Measurements from ENCODE around the gene MED13.
"Not testable (repeated sequence)": the region's sequence is repeated elsewhere in the genome, so short reads cannot be mapped to it uniquely, and the experiment has no call there.

Gene MED13

DNA sequence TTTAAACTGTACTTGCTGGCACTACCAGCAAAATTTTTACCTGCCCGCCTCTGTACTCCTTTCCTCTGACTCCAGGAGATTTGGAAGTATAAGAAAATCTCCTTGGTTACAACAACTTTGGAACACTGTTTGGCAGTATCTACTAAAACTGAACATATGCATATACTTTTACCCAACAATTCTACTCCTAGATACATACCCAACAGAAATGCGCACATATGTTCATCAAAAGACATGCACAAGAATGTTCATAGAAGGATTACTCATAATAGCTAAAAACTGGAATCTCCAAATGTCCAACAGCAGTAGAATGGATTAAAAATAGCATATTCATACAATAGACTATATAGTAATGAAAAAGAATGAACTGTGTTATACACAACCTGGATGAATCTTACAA lies 21.7 kb upstream of the MED13 start:
- DNase-seq (ENCODE audit: low read depth, low spot score) = no peak

DNA sequence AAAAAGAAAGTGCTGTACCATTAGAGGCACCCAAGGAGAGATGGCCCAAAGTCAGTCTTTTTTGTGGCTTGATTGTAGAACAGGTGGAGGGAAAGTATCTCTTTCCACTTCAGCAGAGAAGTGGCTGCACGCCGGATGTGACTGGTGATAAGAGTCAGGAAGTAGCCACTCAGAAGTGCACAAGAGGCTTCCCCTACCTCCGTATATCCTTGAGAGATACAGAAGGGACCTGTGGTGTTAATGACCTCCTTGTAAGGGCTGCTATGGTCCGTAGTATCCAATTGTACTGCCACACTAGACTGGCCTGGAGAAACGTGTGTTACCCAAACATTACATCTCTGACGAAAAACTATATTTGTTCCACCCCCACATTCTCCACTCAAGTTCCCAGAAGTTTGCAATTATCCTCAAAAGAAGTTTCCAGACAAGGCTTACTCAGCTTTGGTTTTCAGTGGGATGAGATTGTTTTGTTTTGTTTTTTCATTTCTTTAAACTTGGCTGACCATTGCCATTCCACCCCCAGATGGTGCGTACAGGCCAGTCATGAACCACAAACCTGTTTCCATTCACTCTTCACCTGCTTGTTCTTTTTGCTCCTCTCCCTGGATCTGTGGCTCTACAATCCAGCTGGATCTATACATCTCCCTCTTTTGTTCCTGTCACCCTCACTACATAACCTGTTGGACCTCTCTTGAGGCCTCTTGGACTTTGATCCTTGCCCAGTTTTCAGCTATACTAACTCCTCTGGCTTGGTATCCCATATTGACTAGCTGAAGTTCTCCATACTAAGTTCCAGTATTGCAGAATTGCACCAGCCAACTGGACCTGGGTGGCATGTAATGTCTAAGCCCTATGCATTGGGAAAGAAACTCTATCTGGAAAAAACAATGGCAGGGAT lies 20.7 kb upstream of the MED13 start:
- DNase-seq (ENCODE audit: low read depth, low spot score) = no peak

DNA sequence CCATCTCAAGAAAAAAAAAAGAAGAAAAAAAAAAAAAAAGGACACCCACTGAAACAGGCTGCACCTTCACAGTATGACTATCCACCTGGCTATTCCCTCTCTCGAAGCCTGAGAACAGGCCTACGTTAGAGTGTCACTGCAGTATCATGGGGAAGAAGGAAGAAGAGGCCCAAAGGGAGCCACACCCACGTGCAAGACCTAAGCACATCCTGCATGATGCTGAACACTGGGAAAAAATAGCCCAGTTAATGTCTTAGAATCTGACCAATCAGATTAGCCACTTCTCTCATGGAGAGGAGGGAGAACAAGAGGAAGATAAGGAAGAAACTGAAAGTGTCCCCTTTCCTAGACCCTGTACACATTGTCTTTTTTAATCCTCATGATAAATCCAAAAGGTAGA lies 19.5 kb upstream of the MED13 start:
- no peak for DNase-seq (ENCODE audit: low read depth, low spot score)

DNA sequence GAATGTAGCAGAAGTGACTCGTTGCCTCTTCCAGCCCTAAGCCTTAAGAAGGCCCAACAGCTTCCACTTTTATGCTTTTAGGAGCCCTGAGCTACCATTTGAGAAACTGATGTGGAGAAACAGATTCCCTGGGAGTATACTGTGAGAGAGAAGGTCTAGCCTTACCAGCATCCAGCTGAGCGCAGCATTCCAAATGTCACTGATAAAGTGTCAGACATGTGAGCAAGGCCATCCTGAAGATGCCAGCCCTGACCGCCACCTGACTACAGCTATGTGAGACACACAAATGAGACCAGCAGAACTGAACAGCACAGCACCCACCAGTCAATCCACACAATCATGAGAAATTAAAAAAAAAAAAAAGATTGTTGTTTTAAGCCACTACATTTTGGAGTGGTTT lies 18.6 kb upstream of the MED13 start:
- no peak for DNase-seq (ENCODE audit: low read depth, low spot score)

DNA sequence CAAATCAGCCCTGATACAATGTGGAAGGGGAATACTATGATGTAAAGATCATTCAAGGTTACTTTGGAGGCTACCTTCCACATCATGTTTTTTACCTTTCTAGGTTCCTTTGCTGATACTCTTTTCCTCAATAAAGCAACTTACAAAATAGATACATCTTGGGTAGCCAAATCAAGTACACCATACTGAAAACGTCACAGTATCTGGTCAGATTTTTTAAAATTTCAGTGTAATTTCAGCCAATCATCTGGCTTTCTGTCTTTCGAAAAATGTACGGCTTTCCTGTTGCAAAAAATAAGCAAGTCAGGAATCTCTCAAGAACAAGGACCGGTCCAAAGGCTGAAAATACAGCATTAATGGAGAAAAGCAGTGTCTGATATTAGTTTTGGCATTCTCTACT lies 15.6 kb upstream of the MED13 start:
- no peak for DNase-seq (ENCODE audit: low read depth, low spot score)

DNA sequence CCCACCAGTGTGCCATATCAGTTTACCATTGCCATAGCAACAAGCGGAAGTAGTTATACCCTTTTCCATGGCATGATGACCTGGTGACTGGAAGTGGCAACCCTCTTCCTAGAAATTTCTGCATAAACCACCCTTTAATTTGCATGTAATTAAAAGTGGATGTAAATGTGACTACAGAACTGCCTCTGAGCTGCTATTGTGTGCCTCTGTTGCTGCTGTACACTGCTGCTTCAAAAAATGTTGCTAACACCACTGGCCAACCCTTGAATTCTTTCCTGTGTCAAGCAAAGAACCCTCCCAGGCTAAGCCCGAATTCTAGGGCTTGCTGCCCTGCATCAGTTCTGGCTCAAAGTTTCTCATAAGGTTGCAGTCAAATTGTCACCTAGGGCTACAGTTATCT lies 12.9 kb upstream of the MED13 start:
- DNase-seq (ENCODE audit: low read depth, low spot score) = no peak

DNA sequence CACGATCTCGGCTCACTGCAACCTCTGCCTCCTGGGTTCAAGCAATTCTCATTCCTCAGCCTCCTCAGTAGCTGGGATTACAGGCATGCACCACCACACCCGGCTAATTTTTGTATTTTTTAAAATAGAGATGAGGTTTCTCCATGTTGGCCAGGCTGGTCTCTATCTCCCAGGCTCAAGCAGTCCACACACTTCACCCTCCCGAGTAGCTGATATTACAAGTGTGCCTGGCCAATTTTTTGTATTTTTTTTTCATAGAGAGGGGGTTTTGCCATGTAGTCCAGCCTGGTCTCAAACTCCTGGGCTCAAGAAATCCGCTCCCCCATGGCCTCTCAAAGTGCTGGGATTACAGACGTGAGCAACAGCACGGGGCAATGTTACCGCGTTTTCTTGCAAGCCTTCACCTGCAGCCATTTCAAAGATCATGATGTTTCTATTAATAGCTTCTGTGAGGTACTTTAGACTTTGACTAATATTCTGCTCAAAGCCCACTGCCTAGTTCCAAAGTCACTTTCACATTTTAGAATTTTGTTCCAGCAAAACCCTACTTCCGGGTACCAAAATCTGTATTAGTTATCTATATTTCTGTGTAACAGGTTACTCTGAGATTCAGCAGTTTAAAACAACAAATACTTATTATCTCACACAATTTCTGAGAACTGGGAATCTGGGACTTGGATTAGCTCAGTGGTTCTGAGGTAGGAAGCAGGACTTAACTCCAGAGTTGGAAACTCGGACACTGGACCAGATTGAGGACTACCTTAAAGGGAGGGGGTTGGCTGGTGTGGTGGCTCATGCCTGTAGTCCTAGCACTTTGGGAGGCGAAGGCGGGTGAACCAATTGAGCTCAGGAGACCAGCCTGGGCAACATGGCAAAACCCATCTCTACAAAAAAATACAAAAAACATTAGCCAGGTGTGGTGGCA lies 12.0 kb upstream of the MED13 start:
- DNase-seq (ENCODE audit: low read depth, low spot score) = no peak

DNA sequence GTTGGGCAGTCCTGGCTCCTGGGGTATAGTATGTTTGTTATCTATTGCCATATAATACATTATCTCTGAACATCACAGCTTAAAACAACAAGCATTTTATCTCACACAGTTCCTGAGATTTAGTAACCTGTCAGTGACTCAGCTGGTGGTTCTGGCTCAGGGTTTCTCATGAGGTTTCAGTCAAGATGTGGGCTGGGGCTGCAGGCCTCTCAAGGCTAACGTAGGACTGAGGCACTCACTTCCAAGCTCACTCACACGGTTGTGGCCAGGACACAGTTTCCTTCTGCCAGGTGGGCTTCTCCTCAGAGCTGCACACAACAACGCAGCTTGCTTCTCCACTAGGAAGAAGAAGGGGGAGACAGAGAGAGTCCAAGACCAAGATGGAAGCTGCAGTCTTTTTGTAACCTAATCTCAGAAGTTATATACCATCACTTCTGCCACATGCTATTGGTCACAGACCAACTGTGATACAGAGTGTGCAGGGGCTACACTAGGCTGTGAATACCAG lies 10.3 kb upstream of the MED13 start:
- DNase-seq (ENCODE audit: low read depth, low spot score) = no peak

DNA sequence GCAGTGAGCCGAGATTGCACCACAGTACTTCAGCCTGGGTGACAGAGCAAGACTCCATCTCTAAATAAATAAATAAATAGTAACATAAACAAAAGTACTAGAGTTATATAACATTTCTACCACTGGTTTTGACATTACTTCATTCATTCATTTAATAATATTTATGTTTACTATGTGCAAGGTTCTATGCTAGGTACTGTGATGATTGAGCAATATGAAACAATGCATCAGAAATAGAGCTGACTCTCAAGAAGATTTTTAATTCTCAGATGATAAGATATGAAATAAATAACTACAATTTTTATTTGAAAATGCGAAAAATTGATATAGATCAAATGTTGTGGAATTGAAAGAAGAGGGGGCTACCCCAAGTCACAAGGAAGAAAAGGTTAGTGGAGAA lies 8.9 kb upstream of the MED13 start:
- DNase-seq (ENCODE audit: low read depth, low spot score) = no peak

DNA sequence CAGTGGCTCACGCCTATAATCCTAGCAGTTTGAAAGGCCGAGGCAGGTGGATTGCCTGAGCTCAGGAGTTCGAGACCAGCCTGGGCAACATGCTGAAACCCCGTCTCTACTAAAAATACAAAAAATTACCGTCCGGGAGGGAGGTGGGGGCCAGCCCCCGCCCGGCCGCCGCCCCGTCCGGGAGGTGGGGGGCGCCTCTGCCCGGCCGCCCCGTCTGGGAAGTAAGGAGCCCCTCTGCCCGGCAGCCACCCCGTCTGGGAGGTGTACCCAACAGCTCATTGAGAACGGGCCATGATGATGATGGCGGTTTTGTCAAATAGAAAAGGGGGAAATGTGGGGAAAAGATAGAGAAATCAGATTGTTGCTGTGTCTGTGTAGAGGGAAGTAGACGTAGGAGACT lies 7.8 kb upstream of the MED13 start:
- DNase-seq (ENCODE audit: low read depth, low spot score) = not testable (repeated sequence)

DNA sequence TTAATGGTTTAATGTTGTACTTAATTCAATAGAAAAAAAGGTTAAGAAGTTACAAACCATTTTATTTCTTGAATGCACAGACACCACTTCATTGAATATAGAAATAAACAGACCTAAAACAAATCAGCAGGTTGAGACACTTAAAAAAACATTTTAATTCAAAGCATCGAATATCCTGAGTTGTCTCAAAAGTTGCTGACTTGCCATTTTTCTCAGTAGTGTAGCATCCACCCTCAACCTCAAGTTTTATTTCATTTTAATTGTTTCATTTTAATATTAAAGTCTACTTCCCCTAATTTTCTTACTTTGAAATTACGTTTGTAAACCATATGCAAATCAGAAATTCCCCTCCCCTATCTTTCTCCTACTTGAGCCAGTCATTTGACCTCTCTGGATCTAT lies 5.8 kb upstream of the MED13 start:
- no peak for DNase-seq (ENCODE audit: low read depth, low spot score)

DNA sequence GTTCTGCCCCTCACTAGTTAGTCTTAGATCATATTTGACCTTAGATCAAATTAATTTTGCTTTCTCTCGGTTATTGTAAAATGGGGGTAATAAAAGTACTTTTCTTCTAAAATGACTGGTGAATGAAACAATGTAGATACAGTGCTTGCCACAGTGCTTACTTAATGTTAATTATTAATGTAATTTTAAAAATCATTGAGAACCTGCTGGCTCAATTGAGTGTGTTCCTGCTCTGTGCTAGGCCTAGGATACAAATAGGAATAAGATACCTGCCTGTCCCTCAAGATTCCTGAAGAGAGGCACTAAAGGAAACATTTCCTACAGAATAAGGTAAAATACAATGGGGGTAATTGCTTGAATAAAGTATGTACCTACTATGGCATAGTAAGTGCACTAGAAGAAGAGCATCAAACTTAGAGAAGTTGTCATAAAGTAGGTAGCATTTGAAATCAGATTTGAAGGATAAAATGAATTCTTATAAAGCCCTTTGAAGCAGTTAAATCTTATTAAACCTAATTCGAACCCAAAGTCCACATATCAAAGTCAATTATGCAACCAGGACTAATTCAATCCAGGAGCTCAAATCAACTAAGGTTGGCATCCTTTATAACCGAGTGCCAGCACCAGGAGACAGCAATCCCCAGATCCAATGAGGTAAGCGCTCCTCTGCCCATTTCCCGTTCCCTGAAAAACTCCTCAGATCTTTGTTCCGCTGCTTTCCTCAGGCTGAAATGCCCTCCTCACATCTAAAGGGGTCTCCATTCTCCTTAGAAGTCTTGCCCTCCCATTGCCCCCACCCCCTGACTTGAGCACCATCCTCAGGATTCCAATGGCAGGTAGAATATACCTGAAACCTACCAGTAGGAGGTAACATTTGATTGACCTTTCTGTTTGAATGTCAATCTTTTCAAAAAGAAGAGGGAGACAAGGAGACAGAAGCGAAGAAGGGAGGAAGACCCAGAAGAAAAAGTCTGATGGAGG lies 2.4 kb upstream of the MED13 start:
- DNase-seq (ENCODE audit: low read depth, low spot score) = no peak

DNA sequence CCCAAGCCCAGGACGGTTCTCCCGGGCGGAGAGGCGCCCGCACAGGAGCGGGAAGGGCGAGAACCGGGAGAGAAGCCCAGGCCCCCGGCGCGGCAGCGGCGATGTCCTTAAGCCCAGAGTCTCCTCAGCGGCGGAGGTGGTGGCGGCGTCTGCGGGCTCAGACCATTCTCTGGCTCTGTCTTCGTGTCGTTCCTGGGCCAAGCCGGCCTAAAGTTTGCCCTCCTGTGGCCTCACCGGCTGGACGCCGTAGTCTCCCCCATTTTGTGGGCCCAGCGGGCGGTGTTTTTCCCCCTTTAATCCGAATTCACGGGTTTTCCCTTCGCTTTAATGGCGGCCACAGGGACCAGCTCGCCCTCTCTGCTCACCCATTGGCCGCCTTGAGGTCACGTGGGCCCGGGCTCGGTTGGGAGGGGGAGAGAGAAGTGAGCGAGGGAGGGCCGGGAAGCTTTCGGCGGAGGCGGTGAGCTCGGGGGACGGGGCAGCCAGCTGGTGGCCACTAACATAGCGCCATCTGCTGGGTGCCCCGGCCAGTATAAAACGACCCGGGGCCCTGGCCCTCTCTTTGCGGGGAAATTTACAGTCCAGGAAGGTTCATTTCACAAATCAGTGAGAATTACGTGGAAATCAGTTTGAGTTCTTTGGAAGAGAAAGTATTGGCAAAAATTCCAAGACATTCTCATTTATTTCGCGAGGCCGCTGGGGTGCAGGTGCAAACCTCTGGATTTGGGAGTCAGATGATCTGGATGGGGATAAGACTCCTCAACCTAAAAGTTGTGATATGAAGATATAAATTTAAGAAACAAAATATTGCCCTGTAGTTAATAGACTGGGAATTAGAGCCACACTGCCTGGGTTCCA lies 762 bp upstream of the MED13 start:
- DNase-seq (ENCODE audit: low read depth, low spot score) = peak; percentile 98

DNA sequence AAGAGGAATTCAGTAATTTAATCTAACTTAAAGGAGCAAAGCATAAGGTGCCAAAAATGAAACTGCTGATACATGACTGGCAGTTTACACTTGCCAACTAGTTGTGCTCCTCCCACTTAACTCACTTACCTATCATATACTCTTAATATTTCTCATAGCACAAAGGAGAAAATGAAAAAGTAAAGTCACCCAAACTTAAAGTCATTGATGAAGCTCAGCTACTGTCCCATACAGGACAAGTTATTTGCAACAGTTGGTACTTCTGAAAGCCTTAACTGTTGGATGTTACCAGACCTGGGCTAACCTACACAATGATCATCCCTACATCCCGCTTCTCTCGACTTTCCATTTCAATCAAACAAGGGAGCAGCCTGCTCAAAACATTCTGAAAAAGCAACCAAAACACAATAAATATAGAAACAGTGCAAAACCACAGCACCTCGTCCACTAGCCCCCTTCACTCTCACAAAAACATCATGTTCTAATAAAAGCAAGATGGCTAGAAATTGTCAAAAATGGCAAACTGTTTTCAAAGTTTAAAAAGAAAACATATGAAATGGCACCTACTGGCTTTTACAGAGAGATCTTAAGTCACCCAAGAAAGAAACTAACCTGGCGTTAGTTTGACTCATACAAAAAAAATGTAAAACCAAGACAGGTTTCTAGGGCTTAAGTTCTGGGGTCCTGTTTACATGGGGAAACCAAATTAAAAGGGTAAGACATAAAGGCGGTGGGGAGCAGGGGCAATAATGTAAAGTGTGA lies 868 bp downstream of the MED13 start:
- DNase-seq (ENCODE audit: low read depth, low spot score) = no peak

DNA sequence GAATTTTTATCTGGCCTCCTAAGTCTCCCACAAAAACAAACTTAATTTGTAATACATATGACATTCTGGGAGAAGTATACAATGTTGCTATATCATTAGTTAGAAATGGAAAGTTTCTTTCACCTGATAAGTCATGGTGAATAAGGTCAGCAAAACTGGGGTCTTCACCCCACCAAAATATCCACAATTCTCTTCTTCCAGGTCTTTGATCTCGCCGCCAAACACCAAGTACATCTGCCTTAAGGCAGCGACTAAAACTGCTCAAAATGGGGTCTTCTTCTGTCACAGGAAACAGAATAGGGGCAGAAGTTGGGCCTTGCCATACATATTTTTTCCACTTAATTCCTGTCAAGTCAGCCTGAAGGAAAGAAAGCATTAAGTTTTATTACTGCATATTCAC lies 2.1 kb downstream of the MED13 start:
- no peak for DNase-seq (ENCODE audit: low read depth, low spot score)

DNA sequence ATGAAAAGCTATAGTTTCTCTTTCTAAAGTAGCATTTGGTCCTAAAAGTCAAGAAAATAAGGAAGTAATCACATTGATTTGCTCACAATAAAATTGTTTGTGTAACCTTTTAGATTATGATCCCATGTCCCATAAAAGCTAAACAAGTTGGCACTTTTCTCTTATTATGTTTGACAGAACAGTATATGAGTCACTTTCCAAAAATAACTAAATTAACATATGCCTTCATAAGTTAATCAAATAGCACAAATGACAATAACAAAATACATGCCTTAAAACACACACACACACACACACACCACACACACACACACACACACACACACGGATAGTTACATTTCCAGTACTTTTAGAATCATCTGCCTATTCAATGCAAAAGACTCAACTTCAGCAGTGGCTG lies 2.8 kb downstream of the MED13 start:
- no peak for DNase-seq (ENCODE audit: low read depth, low spot score)

DNA sequence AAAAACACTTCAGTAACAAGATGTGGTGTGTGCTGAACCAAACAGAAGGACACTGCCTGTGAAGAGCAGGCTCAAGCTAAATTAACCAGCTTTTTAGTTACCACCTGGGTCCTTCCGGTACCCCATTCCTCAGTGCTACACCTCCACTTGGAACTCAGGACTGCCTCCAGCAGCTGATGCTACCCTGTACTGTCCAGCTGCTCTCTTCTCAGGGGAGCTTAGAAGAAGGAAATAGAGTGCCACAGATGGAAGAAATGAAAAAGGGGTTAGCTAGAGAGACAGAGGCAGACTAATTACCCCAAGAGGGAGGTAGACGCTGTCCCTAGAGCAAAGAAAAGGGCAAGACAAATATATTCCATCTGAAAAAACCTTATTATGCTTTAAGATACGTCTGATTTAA lies 5.7 kb downstream of the MED13 start:
- DNase-seq (ENCODE audit: low read depth, low spot score) = no peak

DNA sequence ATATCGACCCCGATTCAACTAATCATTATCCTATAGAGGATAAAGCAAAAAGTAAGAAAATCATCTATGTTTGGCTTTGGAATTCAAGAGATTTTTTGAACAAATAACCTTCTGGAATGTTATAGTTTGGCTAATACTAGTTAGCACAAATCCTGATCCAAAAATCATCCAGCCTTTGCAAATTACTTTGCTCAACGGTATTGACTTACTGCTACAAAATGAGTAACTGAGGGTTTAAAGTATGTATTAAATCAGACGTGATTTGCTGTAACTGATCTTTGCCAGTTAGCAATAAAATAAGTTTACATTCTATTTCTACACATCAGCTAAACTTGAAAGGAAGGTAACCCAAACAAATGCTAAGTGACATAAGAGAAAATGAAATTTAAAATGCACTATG lies 6.5 kb downstream of the MED13 start:
- DNase-seq (ENCODE audit: low read depth, low spot score) = no peak

DNA sequence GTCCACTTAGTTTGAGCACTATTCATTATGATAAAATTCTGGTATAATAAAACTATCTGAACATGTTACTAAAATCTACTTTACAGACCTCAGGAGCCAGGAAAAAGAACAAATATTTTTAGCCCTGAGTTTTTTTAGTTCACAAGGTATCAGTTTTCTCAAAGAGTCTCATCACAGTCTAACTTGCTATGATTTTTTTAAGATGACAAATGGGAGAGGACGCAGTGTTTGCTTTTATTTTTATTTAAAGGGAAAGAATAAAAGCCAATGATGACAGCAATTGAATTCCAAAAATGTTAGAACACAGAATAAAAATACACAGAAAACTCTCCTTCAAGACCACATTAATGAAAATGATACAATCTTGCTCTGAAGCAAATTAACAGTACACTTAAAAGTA lies 7.4 kb downstream of the MED13 start:
- no peak for DNase-seq (ENCODE audit: low read depth, low spot score)

Data from activated CD4-positive, CD25-positive, alpha-beta regulatory T cell treated with anti-CD3 and anti-CD28 coated beads, Interleukin-2, amount 50 U/mL, for 16 hours (primary cell).